HUES6 (cell line): Measurements from ENCODE around the gene ARHGAP23.

ENCODE experiments used
- H3K27ac ChIP-seq: 2 replicates; pipeline ENCODE4 v1.7.0; 2013; ENCODE audit warnings: low read depth, mild to moderate bottlenecking, low read length, inconsistent platforms
- H3K27me3 ChIP-seq: 2 replicates; pipeline ENCODE4 v1.6.1; 2013; ENCODE audit warnings: low read length; ENCODE audit not compliant: control insufficient read depth, insufficient read depth
- H3K36me3 ChIP-seq: 2 replicates; pipeline ENCODE4 v1.6.1; 2013; ENCODE audit warnings: low read length; ENCODE audit not compliant: control insufficient read depth, insufficient read depth
- H3K4me1 ChIP-seq: 2 replicates; pipeline ENCODE4 v1.6.1; 2013; ENCODE audit warnings: low read length; ENCODE audit not compliant: control insufficient read depth, insufficient read depth
- H3K4me3 ChIP-seq: 2 replicates; pipeline ENCODE4 v1.5.1; 2013; ENCODE audit warnings: low read depth, low read length
- H3K9ac ChIP-seq: one replicate; pipeline ENCODE4 v1.6.1; 2013; ENCODE audit warnings: mild to moderate bottlenecking, low read length
- H3K9me3 ChIP-seq: 2 replicates; pipeline ENCODE4 v1.6.1; 2013; ENCODE audit warnings: low read depth, low read length; ENCODE audit not compliant: control insufficient read depth, insufficient read depth

The ARHGAP23 gene

GRCh38 chr17:38556239-38556638, 128.0 kb downstream of the ARHGAP23 start:
- H3K4me1 ChIP-seq, result peaks cover 27% of the 10 kb centered on the region

DNA sequence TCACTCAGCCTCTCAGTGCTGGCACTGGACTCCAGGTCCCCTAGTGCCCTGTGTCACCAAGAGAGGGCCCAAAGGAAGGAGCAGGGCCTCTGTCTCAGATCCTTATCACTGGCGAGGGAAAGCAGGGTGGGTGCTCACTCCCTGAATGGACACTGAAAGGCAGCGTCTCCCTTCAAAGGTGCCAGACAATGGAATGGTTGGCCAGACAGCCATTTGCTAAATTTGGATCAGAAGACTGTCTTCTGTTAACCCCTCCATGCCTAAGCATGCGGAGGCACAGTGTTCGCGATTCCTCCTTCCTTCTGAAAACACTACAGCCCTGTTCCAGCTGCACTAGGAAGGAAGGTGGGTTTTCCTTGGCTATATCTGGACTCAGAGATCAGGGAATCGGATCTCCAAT, 129.1 kb downstream of the ARHGAP23 start:
- Histone ChIP-seq H3K4me1 (peaks cover 29% of the 10 kb centered on the region), H3K9ac (no peak overlapping the region), H3K27ac (no peak overlapping the region), H3K27me3 (peaks cover 50% of the 10 kb centered on the region), H3K4me3 (no peak overlapping the region), H3K9me3 (no peaks in the 10 kb centered on the region), H3K36me3 (no peaks in the 10 kb centered on the region)

More at GRCh38 chr17:38556239-38556638, 128.0 kb downstream of the ARHGAP23 start:
- H3K9me3 ChIP-seq, result no peaks in the 10 kb centered on the region
- no peaks in the 10 kb centered on the region for H3K36me3 ChIP-seq
- no peak overlapping the region for H3K9ac ChIP-seq
- H3K4me3 ChIP-seq, result no peak overlapping the region
- H3K27ac ChIP-seq, result no peak overlapping the region
- H3K27me3 ChIP-seq, result peaks cover 39% of the 10 kb centered on the region

- H3K27me3 ChIP-seq, result peaks cover 57% of the 10 kb centered on the region
Measured at GRCh38 chr17:38557836-38558727, 129.8 kb downstream of the ARHGAP23 start.

GRCh38 chr17:38558728-38559050, 130.4 kb downstream of the ARHGAP23 start:
- Histone ChIP-seq H3K36me3 (no peaks in the 10 kb centered on the region), H3K27me3 (peaks cover 63% of the 10 kb centered on the region), H3K9ac (no peak overlapping the region), H3K27ac (no peak overlapping the region), H3K4me1 (peaks cover 39% of the 10 kb centered on the region), H3K9me3 (no peaks in the 10 kb centered on the region), H3K4me3 (peak overlapping the region; percentile 67)

More at GRCh38 chr17:38557836-38558727, 129.8 kb downstream of the ARHGAP23 start:
- Histone ChIP-seq H3K4me1 (peaks cover 34% of the 10 kb centered on the region), H3K36me3 (no peaks in the 10 kb centered on the region), H3K9me3 (no peaks in the 10 kb centered on the region), H3K9ac (no peak overlapping the region), H3K27ac (no peak overlapping the region), H3K4me3 (peak overlapping the region; percentile 67)

- Histone ChIP-seq H3K27me3 (peaks cover 69% of the 10 kb centered on the region), H3K4me1 (peaks cover 42% of the 10 kb centered on the region), H3K9ac (no peak overlapping the region), H3K9me3 (no peaks in the 10 kb centered on the region), H3K27ac (no peak overlapping the region), H3K36me3 (no peaks in the 10 kb centered on the region), H3K4me3 (peak overlapping the region; percentile 67)
Measured at GRCh38 chr17:38559051-38559879, 131.0 kb downstream of the ARHGAP23 start.

- Histone ChIP-seq H3K27me3 (peaks cover 74% of the 10 kb centered on the region), H3K27ac (no peak overlapping the region), H3K4me1 (peaks cover 48% of the 10 kb centered on the region), H3K9me3 (no peaks in the 10 kb centered on the region), H3K4me3 (peak overlapping the region; percentile 67), H3K36me3 (no peaks in the 10 kb centered on the region), H3K9ac (no peak overlapping the region)
Measured at GRCh38 chr17:38559880-38560230, 131.6 kb downstream of the ARHGAP23 start.

GRCh38 chr17:38560503-38561318, 132.4 kb downstream of the ARHGAP23 start:
- Histone ChIP-seq H3K4me1 (peaks cover 55% of the 10 kb centered on the region), H3K4me3 (no peak overlapping the region), H3K36me3 (no peaks in the 10 kb centered on the region), H3K27me3 (peaks cover 83% of the 10 kb centered on the region), H3K27ac (no peak overlapping the region), H3K9ac (no peak overlapping the region), H3K9me3 (no peaks in the 10 kb centered on the region)

- Histone ChIP-seq H3K36me3 (no peaks in the 10 kb centered on the region), H3K27me3 (peaks cover 92% of the 10 kb centered on the region), H3K9me3 (no peaks in the 10 kb centered on the region), H3K4me1 (peaks cover 60% of the 10 kb centered on the region), H3K4me3 (peak overlapping the region; percentile 50; the same call in 1 of the 2 replicates), H3K9ac (no peak overlapping the region), H3K27ac (no peak overlapping the region)
Measured at GRCh38 chr17:38561416-38562214, 133.4 kb downstream of the ARHGAP23 start.
